Anterior cingulate cortex (tissue), 58 donors: ENCODE measurements around the gene HMSD.

ENCODE experiments used
- DNase-seq, 58 donors: peaks; one replicate each; lab custom pipeline; 2025; lab: John Stamatoyannopoulos, UW

Gene HMSD

GRCh38 chr18:63953811-63954210 is 4.7 kb downstream of the HMSD start:
- DNase-seq = peak in 3 of 58 donors; percentile 5 to 12 (median 8)

GRCh38 chr18:63956755-63957154 is 7.7 kb downstream of the HMSD start:
- DNase-seq = no peak

- DNase-seq = no peak
Observed at GRCh38 chr18:63960891-63961290, 11.8 kb downstream of the HMSD start.

GRCh38 chr18:63961435-63961980 is 12.4 kb downstream of the HMSD start:
- no peak for DNase-seq

DNA sequence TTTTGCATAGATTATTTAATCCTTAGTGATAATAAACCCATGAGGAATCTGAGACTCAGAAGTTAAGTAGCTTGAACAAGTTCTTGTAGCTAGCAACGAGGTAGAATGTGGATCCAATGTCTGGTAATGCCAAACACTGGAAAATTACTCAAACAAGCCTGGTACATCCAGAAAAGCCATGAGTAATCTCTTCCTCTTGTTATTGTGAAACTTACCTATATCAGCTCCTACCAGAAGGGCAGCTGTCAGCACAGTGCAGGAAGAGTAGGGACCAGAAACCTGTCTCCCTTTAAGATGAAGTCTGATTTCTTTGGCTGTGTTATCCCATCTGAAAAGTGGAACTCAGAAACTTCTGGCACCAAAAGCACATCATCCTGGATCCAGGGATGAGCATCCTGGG is 13.0 kb downstream of the HMSD start:
- DNase-seq = no peak

DNA sequence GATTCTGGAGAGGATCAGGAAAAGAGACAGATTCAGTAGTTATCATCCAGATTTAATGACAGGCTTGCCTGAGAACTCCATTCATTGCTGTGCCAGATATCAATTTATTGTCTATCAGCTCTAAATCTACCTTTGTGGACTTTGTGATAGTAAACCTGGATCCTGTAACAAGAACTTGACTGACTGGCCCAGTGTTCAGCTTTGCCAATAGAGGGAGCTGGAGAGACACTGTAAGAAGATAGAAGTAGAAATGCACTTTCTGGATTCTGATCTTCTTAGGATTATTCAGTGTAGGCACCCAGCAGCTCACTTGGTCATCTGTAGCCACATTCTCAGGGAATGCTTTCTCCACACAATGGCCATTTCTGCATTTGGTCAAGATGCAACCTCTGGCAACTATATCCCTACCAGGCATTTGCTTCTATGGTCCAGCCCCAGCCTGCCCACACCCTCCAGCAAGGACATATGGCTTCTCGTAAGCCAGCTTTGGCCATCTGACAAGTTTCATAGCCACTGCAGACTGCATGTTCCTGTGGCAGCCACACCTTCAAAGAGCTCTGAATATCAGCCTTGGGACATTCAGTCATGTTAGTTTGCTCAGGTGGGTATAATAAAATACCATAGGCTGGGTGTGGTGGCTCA is 14.6 kb downstream of the HMSD start:
- DNase-seq = peak in 10 of 58 donors; percentile 2 to 49 (median 22)

DNA sequence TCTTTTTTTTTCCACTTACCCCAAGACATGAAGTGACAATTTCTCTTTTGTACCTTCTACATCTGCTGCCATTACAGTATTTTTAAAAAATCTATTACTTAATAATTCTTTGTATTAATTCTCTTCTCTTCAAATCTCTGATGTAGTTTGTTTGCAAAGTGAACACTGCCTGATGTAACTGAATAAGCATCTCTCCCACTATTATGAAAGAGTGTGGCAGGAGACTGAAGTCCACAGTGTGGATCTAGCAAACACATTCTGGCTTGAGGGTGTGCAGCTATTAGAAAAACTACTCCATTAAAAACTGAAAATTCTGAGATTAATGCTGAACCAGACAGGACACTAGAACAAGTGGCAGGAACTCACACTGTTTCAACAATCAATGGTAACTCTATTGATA is 15.8 kb downstream of the HMSD start:
- no peak for DNase-seq

DNA sequence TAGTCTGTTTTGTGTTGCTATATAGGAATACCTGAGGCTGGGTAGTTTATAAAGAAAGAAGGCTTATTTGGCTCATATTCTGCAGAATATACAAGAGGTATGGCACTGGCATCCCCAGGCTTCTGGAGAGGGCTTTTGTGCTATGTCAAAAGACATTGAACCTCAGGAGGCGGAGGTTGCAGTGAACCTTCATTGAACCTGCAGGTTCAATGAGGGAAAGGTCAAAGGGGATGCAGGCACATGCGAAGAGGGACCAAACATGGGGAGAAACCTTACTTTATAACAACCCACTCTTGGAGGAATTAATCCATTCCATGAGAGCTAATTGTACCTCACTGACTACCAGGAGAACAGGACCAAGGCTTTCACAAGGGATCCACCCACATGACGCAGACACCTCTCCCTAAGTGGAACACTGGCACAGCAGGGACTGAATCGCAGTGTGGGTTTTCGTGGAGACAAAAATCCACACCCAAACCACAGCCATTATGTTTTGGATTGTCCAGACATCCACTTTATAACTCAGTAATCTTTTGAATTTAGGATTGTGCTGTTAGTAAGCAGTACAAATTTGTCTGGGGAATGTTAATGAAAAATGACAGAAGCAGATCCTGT is 16.7 kb downstream of the HMSD start:
- no peak for DNase-seq

DNA sequence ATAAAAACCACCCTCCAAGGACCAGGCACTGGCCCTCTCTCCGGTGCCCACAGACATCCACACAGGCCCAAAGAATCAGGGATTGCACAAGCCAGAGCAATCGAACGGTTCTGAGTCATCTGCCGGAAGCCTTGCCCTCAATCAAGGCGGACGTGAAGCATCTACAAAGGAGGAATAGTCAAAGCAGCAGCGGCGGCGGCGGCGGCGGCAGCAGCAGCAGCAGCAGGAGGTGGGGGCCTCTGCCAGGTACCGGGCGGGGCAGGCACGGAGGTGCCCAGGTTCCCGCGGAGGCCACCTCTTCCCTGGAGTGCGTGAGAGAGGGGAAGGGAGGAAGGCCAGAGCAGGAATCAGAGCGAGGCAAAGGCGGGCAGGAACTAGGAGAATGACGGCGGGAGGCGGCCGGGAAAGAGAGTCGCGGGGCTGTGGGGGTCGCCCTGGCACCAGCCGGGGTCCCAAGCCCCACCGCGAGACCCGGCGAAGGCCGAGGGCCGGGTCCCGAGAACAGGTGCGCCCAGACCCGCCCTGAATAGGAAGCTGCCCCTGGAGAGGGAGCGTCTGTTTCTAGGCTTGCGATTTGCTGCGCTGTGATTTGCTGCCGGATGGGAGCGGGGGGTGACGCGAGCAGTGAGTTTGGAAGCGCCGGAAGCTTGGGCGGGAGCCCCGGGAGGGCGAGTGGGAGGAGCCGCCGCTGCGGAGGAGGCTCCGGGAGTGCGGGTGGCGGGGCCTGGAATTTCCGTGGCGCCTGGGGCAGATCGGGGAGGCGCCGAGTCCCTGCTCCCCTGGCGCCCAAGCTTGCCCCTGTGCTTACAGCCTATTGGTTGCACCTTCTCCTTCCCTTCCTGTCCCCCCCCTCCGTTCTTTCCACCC is 21.1 kb downstream of the HMSD start, which contains the start of gene SERPINB8:
TSS of gene SERPINB8 (plus strand) at position 140 of the 867 bp plus-strand sequence. CDS start 8,228 bp downstream, outside the sequence.
- DNase-seq = peak; percentile 67 to 96 (median 90)

- DNase-seq = peak in 29 of 58 donors; percentile 27 to 72 (median 49)
Observed at GRCh38 chr18:63970809-63971205, 21.7 kb downstream of the HMSD start.

DNA sequence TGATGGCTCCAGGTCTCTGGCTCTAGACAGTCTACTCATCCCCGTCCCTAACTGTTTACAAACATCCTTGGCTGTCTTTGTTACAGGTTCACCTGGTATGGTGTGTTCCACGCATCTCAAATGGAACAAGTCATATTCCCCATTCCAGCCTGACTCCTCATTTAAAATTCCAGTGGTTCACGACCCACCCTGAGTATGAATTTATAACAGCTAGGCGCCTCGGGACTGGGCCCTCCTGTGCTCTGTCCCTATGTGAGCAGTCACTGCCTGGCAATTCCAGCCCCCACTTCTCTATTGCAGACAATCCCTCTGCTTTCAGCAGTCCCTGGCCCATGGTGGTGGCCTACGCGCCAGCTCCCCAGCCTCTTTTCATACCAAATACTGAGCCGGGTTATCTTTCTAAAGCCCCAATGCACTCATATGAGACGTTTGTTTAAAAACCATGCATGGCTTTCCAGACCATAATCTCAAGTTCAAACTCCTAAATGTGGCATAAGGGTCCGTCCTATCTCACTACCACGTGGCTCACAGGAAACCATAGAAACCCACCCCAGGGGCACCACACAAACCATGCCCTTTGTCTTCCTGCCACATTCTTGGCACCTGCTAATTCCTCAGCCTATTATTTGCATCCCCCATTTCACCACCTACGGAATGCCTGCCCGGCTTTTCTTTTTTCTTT is 22.4 kb downstream of the HMSD start:
- peak in 6 of 58 donors; percentile 7 to 56 (median 35) for DNase-seq

GRCh38 chr18:63972002-63972376 is 22.9 kb downstream of the HMSD start:
- no peak for DNase-seq

DNA sequence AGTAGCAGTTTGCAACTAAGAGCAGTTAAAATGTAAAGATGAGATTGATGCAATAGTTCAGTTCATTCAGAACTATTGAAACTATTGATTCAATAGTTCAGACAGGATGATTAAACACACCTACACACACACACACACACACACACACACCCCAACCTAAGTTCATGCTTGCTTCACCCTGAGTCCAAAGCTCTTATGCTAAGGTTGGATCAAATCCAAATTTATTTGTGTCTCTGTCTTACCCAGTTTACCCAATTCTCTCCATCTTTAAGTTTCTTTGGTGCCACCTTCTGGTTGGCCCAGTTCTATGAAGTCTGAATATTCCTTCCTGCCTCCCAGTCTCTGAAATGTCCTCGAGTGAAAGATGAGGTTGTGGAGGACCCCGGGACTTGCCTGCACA is 25.9 kb downstream of the HMSD start:
- peak in 2 of 58 donors; percentile 3 to 6 for DNase-seq

- DNase-seq = peak in 3 of 58 donors; percentile 1 to 9 (median 8)
Observed at GRCh38 chr18:63975628-63976027, 26.5 kb downstream of the HMSD start.

GRCh38 chr18:63977040-63977439 is 27.9 kb downstream of the HMSD start:
- no peak for DNase-seq

- peak in 29 of 58 donors; percentile 3 to 53 (median 28) for DNase-seq
Observed at GRCh38 chr18:63979409-63979920, 30.4 kb downstream of the HMSD start.

GRCh38 chr18:63980027-63980426 is 30.9 kb downstream of the HMSD start:
- DNase-seq = no peak

GRCh38 chr18:63980896-63981460 is 31.9 kb downstream of the HMSD start:
- DNase-seq = no peak

- no peak for DNase-seq
Observed at GRCh38 chr18:63981719-63982118, 32.6 kb downstream of the HMSD start.

DNA sequence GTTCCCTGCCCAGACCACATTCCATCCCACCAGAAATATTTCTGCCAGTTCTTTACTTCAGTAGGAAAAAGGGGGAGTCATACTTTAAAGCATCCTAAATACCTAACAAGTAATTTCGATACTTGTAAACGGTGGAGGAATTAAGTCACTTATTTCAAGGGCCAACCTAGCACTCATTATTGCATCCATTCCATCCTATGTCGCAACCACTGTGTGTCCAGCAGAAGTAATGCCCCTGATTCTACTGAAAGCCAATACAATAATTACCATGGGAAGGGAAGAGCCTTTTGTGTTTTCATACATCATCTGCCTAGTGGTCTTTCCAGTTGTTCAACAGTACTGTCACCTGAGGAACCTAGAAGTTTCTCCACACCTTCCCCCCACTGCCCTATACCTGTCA is 33.3 kb downstream of the HMSD start:
- no peak for DNase-seq
